Ascending aorta (tissue), 2 donors: ENCODE data around the gene ST6GALNAC3. TPM values are rescaled to one million over a fixed set of nuclear protein-coding genes. Genes with fewer than 3 reads are reported as not detected.

Experiments used
- DNase-seq, 2 donors: peaks; one replicate each; pipeline ENCODE4 v3.0.0-alpha.2; 2019; ENCODE audit warnings: low spot score in 2 of 2
- H3K27ac ChIP-seq, 2 donors: fragments of 200-600 bp; sonication (generic); one replicate each; pipeline ENCODE4 v1.5.1; 2016 to 2017; ENCODE audit warnings: mild to moderate bottlenecking in 1 of 2
- H3K27me3 ChIP-seq: fragments of 200-600 bp; sonication (generic); one replicate; pipeline ENCODE4 v1.5.1; 2017
- H3K36me3 ChIP-seq, 2 donors: fragments of 200-600 bp; sonication (generic); one replicate each; pipeline ENCODE4 v1.5.1; 2016
- H3K4me1 ChIP-seq, 2 donors: fragments of 200-600 bp; sonication (generic); one replicate each; pipeline ENCODE4 v1.5.1; 2016 to 2017; ENCODE audit warnings: mild to moderate bottlenecking in 1 of 2
- H3K4me3 ChIP-seq, 2 donors: fragments of 200-600 bp; sonication (generic); one replicate each; pipeline ENCODE4 v1.5.1; 2016 to 2017; ENCODE audit warnings: mild to moderate bottlenecking in 1 of 2
- H3K9me3 ChIP-seq, 2 donors: fragments of 200-600 bp; sonication (generic); one replicate each; pipeline ENCODE4 v1.5.1; 2016
- intact Hi-C: fragments of 100-400 bp; cut with DNase I; formaldehyde crosslinking; loops from one replicate; pipeline ENCODE4 v1.15.1; 2023
- total RNA-seq: library from RNA; depleted of rRNA; stranded (reverse); fragments of >200 nt; gene quantifications from one replicate; pipeline ENCODE4 v1.1.0, GENCODE V29; 2016
- TF ChIP-seq, protein P1 (sequence below), 3 experiments: fragments of 200-600 bp in 2 of 3; fragments of 450-650 bp in 1 of 3; sonication (generic) in 2 of 3; IDR thresholded peaks; one replicate each; pipeline ENCODE4 v1.5.1; 2016 to 2019; ENCODE audit warnings: antibody characterized with exemption in 3 of 3, mild to moderate bottlenecking in 1 of 3, moderate library complexity in 1 of 3

The ST6GALNAC3 gene
- total RNA-seq, 1 donor from 2014 or later: 34.5 TPM

DNA sequence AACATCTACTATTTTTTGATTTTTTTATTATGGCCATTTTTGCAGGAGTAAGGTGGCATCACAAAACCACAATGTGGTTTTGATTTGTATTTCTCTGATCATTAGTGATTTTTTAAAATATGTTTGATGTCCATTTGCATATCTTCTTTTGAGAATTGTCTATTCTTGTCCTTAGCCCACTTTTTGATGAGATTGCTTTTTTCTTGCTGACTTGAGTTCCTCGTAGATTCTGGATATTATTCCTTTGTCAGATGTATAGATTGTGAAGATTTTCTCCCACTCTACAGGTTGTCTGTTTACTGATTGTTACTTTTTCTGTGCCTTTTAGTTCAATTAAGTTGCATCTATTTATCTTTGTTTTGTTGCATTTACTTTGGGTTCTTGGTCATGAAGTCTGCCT lies 375.7 kb downstream of the ST6GALNAC3 start:
- TF ChIP-seq, protein P1, sequence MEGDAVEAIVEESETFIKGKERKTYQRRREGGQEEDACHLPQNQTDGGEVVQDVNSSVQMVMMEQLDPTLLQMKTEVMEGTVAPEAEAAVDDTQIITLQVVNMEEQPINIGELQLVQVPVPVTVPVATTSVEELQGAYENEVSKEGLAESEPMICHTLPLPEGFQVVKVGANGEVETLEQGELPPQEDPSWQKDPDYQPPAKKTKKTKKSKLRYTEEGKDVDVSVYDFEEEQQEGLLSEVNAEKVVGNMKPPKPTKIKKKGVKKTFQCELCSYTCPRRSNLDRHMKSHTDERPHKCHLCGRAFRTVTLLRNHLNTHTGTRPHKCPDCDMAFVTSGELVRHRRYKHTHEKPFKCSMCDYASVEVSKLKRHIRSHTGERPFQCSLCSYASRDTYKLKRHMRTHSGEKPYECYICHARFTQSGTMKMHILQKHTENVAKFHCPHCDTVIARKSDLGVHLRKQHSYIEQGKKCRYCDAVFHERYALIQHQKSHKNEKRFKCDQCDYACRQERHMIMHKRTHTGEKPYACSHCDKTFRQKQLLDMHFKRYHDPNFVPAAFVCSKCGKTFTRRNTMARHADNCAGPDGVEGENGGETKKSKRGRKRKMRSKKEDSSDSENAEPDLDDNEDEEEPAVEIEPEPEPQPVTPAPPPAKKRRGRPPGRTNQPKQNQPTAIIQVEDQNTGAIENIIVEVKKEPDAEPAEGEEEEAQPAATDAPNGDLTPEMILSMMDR (IDR thresholded peaks at IDR 0.05): no peak
- intact Hi-C loops: no loop called here
- Histone ChIP-seq H3K27me3 (no peaks in the 10 kb centered on the region), H3K27ac (no peak overlapping the region), H3K36me3 (no peaks in the 10 kb centered on the region), H3K4me1 (no peaks in the 10 kb centered on the region), H3K4me3 (no peak overlapping the region), H3K9me3 (peaks cover 5 to 7% of the 10 kb centered on the region in 2 donors)
- no peak for DNase-seq

DNA sequence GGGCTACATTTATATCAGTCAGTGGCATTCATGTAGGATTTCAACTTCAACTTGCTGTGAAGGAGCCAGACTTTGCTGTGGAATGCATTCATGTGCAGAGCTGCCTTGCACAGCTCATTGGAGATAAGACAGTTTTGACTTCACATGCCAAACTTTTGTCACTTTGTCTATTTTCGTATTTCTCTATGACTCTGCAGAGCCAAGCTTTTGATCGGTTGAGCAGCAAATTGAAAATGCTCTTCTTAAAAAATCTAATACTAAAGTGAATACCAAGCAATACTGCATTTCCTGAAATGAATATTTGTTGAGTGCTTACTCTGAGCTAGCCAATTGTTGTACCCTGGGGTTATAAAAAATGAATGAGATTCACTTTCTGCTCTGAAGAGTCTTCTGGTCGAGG lies 388.7 kb downstream of the ST6GALNAC3 start:
- intact Hi-C loops: no loop called here
- DNase-seq: no peak
- Histone ChIP-seq H3K4me1 (no peaks in the 10 kb centered on the region), H3K9me3 (no peaks in the 10 kb centered on the region), H3K36me3 (no peaks in the 10 kb centered on the region), H3K27ac (no peak overlapping the region), H3K4me3 (no peak overlapping the region), H3K27me3 (no peaks in the 10 kb centered on the region)
- TF ChIP-seq, protein P1 (IDR thresholded peaks at IDR 0.05): no peak

DNA sequence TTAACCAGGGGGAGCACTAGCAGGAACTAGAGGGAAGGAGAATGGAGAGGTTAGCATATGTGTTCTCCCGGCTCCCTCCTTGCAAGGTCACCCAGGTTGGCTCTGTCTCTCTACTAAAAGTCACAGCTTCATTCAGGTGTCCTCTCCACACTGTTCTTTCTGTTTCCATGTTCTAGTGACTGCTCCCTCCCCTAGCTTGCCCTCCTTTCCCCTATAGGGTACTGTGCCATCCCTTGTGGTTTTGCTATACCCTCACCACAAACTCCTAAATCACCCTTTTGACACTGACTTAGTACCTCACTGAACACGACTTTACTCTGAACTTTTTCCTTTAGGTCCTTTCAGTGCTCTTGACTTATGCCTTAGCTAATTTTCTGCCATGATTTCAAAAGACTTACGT lies 389.3 kb downstream of the ST6GALNAC3 start:
- no peaks in the 10 kb centered on the region for H3K27me3 ChIP-seq
- no peaks in the 10 kb centered on the region for H3K9me3 ChIP-seq
- H3K36me3 ChIP-seq: no peaks in the 10 kb centered on the region
- TF ChIP-seq, protein P1 (IDR thresholded peaks at IDR 0.05): no peak
- intact Hi-C loops: no loop called here
- no peaks in the 10 kb centered on the region for H3K4me1 ChIP-seq
- DNase-seq: no peak
- H3K27ac ChIP-seq: no peak overlapping the region
- no peak overlapping the region for H3K4me3 ChIP-seq

DNA sequence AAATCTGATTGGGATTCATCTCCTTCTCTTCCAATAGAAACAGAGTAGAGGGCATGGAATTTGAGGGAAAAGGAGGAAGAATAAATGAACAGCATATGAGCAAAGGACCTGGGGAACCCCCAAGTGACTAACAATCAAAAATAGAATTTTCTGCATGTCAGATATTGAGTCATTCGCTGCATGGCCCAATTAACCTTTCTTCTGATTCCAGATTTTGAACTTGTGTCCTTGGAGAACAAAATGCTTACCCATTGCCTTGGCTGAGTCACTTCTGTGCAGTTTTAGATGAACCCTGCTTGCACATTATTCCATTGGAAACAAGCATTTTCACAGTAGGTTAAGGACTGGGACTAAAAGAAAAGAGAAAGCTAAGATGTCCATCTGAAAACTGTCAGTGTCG lies 390.5 kb downstream of the ST6GALNAC3 start:
- Histone ChIP-seq H3K27ac (no peak overlapping the region), H3K4me1 (no peaks in the 10 kb centered on the region), H3K9me3 (no peaks in the 10 kb centered on the region), H3K36me3 (no peaks in the 10 kb centered on the region), H3K27me3 (no peaks in the 10 kb centered on the region), H3K4me3 (no peak overlapping the region)
- intact Hi-C loops: no loop called here
- TF ChIP-seq, protein P1 (IDR thresholded peaks at IDR 0.05): no peak
- DNase-seq: no peak

DNA sequence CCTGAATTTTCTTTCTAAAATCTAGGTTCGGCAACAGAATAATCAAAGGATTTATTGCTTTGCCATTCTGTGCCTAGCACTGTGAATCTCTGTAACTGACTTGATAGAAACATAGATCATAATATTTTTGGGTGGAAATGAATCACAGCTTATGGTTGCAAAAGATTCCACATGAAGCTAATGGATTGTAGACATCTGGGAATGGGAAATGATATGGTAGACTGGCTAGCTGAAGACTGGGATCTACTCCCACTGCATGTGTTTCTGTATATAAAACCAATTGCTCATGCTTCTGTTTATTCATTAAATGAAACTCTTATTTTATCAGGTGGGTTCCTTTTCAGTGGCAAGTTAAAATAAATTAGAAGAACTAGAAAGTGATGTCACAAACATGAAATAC lies 395.6 kb downstream of the ST6GALNAC3 start:
- no peak for DNase-seq
- Histone ChIP-seq H3K4me3 (no peak overlapping the region), H3K27ac (no peak overlapping the region), H3K27me3 (no peaks in the 10 kb centered on the region), H3K9me3 (no peaks in the 10 kb centered on the region), H3K4me1 (no peaks in the 10 kb centered on the region), H3K36me3 (no peaks in the 10 kb centered on the region)
- TF ChIP-seq, protein P1 (IDR thresholded peaks at IDR 0.05): no peak
- intact Hi-C loops: no loop called here

DNA sequence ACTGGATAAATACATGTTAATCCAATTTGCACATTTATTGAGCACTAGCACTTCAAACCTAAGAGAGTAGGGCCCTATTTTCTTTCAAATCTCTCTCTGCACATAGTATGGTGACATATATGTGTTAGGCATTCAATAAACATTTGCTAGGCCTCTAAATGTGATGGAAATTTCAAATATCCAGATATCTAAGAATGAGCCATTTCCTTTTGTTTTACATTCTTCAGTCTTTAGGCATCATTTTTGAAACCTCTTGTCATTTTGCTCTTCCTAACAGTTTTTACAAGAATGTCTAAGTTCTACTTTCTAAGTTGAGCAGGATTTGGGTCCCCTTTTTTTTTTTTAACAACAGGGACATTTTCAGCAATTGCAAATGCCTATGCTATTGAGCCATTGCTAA lies 397.0 kb downstream of the ST6GALNAC3 start:
- TF ChIP-seq, protein P1 (IDR thresholded peaks at IDR 0.05): no peak
- H3K27ac ChIP-seq: no peak overlapping the region
- no peaks in the 10 kb centered on the region for H3K9me3 ChIP-seq
- H3K36me3 ChIP-seq: no peaks in the 10 kb centered on the region
- H3K27me3 ChIP-seq: no peaks in the 10 kb centered on the region
- intact Hi-C loops: no loop called here
- H3K4me1 ChIP-seq: no peaks in the 10 kb centered on the region
- no peak overlapping the region for H3K4me3 ChIP-seq
- DNase-seq: no peak
